GM08714 (cell line): ENCODE measurements around the gene MEPCE.
A peak's percentile ranks its signal among the peaks of the same experiment; 100 is the strongest.

Experiments
- H3K4me3 ChIP-seq: fragments of 200-500 bp; sonication (Bioruptor generic); 2 replicates; pipeline ENCODE4 v1.5.1; 2014; ENCODE audit warnings: mild to moderate bottlenecking, low read length, inconsistent platforms
- ZNF274 ChIP-seq: IDR thresholded peaks from 2 replicates; pipeline ENCODE4 v1.6.1; 2012; ENCODE audit warnings: mild to moderate bottlenecking, low read depth, low read length

Gene MEPCE

DNA sequence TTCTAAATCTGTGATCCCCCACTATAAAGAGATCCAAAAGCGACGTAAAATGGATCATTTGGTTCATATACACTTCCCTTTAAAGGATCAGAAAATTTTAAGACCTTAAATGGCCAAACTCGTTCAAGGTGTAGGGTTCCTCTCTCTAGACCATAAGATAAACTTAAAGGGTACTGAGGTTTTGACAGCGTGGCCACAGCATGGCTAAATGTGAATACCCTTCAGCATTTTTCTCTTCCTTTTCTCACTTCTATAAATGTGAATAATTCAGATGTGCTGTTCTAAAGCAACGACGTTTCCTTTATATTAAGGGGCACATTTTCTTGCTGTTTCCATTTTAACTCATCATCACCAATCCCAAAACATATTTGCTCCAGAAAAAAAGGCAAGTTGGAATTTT is 6.3 kb upstream of the MEPCE start:
- no peak for TF ChIP-seq ZNF274
- no peak overlapping the region for H3K4me3 ChIP-seq

DNA sequence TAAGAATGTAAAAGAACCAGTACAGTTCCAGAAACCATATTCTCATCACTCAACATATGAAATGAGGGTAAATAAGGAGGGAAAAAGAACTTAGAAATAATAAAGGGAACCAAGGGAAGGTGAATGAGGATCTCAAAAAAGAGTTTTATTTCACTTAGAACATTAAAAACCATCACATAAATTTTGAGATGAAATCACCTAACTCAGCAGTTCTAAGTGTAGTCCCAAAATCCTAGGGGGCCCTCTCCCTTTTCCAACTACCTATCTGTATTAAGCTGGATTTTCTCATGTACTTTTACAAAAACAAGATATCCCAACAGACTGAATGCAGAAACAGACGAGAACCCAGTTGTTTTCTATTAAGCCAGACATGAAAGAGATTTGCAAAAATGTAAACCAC is 4.3 kb upstream of the MEPCE start:
- TF ChIP-seq ZNF274, result no peak
- no peak overlapping the region for H3K4me3 ChIP-seq

DNA sequence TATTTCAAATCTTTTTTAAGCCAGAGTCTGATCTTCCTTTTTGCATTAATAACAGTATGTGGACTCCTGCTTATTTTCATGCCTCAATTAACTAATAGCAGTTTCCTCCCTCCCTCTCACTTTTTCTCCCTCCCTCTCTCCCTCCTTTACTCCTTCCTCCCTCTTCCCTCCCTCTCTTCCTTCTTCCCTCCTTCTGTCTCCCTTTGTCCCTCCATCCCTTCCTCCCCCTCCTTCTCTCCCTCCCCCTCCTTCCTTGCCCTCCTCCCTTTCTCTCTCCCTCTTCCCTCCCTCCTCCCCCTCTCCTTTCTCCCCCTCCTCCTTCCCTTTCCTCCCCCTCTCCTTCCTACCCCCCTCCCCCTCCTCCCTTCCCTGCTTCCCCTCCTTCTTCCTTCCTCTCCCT is 3.1 kb upstream of the MEPCE start:
- H3K4me3 ChIP-seq, result no peak overlapping the region
- no peak for TF ChIP-seq ZNF274

DNA sequence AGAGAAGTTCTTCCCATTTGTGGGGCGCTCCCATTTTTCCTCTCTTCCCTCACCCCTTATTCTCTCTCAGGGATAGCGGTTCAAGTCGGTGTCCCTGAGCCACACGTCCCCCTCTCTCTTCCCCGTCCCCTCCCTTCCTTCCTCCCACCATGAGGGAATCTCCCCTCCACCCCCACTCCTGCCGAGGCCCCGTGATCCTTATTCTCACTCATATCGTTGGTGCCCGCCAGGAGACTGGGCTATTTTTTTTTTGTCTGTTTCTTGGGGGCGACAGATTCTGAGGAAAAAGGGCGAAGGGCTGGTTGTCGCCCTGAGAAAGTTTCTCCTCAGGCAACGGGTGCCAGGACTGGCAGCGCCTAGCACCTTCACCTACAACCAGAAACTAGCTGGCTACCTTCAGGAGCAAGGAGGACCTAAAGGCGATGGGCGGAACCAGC is 1.9 kb upstream of the MEPCE start:
- no peak for TF ChIP-seq ZNF274
- peak overlapping the region; percentile 1; the same call in 1 of the 2 replicates for H3K4me3 ChIP-seq

DNA sequence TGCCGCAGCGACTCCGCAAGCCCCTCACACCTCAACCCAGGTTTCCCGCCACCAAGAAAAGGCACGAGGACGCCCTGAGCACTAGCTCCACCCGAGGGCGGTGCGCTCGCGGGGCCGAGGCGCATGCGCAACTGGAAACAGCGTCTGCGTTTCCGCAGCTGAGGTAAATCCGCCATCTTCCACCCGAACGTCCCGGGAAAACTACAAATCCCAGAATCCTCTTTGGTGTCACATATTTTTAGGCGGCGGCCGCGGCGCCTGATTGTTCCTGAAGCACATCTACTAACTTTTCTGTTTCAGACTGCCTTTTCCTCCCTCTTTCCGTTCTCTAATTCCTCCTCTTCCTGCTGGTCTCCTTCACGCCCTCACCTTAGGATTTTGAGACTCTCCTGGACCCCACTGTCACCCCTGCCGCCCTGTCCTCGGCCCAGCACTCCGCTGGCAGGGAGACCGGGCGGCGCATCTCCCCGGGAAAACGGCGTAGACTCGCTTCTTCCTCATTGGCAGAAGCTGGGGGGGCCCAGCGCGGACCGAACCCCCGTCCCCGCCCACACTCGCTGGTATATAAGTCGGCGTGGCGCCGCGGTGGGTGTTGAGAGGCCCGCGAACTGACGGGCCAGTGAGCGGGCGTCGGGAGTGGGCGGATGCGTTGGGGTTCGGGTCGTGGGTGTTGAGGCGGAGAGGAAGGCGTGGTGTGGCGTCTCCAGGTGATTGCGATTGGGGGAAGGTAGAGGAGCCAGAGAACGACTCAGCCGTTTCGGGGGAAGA is 1.2 kb upstream of the MEPCE start, which contains the start of gene ZCWPW1:
Gene ZCWPW1 (minus strand): TSS at position 505 of the 768 bp plus-strand sequence. CDS start 8,054 bp downstream, outside the sequence.
- H3K4me3 ChIP-seq, result peak within 1 kb of the TSS; percentile 71

DNA sequence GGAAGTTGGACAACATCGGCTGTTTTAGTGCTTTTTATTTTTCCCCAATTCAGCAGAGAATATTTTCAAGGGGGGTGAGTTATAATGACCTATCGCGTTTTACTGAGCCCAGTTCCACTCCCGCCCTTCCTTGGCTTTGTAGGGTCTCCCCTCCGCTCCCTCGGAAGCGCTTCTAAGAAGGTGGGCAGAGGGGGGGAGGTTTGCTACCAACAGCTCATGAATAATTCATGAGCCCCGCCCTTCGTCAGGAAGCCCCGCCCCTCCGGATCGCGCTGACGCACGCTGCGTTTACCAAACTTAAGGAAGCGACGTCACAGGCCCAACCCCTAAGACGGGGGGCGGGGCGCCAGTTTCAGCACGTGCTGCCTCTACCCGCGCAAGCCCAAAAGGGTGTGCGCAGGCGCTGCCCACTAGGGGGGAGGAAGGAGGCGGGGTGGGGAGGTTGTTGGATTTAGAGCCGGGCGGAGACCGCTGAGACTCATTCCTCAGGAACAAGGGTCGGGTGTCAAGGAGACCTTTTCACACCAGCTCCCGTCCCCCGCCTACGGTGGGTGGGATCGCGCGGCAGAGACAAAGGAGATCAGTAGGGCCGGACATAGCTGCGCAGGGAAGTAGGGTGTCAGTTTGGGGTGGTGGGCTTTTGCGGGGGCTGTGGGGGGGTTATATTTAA is 529 bp upstream of the MEPCE start:
- TF ChIP-seq ZNF274, result no peak
- peak overlapping the region; percentile 71 for H3K4me3 ChIP-seq

More for the DNA sequence above, 1.2 kb upstream of the MEPCE start, which contains the start of gene ZCWPW1:
- no peak for TF ChIP-seq ZNF274

DNA sequence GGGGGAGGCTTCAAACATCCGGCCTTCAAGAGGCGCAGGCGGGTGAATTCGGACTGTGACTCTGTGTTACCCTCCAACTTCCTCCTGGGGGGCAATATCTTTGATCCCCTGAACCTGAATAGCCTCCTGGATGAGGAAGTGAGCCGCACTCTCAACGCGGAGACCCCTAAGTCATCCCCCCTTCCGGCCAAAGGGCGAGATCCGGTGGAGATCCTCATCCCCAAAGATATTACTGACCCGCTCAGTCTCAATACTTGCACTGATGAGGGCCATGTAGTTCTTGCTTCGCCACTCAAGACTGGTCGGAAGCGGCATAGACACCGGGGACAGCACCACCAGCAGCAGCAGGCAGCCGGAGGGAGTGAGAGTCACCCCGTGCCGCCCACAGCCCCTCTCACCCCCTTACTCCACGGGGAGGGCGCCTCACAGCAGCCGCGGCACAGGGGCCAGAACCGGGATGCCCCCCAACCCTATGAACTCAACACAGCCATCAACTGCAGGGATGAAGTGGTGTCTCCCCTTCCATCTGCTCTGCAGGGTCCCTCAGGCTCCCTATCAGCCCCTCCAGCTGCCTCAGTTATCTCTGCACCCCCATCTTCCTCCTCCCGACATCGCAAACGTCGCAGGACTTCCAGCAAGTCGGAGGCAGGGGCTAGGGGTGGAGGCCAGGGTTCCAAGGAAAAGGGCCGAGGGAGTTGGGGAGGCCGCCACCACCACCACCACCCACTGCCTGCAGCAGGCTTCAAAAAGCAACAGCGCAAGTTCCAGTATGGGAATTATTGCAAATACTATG is 1.1 kb downstream of the MEPCE start:
- peak overlapping the region; percentile 71 for H3K4me3 ChIP-seq
- no peak for TF ChIP-seq ZNF274

DNA sequence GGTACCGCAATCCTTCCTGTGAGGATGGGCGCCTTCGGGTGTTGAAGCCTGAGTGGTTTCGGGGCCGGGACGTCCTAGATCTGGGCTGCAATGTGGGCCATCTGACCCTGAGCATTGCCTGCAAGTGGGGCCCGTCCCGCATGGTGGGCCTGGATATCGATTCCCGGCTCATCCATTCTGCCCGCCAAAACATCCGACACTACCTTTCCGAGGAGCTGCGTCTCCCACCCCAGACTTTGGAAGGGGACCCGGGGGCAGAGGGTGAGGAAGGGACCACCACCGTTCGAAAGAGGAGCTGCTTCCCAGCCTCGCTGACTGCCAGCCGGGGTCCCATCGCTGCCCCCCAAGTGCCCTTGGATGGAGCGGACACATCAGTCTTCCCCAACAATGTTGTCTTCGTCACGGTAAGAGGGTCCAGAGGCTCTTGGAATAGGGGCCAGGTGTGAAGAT is 1.7 kb downstream of the MEPCE start:
- no peak overlapping the region; the same call in 1 of the 2 replicates for H3K4me3 ChIP-seq
- no peak for TF ChIP-seq ZNF274

DNA sequence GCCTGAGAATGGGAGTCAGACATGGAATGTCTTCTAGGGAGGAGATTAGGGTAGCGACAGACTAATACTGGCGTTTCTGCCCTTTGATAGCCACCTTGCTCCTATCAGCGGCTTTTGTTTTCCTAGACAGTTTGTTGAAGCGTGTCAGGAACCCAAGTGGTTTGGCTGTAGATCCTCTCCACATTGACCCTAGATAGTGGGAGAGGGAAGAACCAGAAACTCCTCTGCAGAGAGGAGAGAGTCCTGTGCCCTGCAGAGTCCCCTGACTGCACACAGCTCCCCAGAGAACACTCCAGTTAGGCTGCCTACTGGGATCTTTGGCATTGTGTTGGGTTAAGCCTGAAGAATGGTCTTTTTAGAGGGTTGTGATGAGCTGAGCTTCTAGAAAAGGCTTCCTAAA is 2.4 kb downstream of the MEPCE start:
- no peak for TF ChIP-seq ZNF274
- no peak overlapping the region; the same call in 1 of the 2 replicates for H3K4me3 ChIP-seq

DNA sequence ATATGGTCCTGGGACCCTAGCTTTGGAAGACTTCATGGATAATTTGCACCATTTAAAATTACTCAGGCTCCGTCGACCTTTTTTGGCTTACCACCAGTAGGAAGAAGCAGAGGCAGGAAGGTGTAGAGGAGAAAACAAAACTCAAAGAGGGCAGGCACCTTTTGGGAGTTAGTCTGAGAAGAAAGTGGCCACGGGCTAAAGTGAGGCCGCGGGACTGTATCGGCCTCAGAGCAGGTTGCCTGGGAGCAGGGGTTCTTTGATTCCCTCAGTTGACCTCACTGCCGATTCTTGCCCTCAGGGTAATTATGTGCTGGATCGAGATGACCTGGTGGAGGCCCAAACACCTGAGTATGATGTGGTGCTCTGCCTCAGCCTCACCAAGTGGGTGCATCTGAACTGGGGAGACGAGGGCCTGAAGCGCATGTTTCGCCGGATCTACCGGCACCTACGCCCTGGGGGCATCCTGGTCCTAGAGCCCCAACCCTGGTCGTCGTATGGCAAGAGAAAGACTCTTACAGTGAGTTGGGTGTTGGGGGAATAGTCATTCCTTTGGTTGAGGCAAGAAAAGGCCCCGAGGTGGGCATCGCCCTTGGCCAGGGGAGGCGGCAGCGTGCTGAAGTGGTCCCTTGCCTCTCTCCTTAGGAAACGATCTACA is 3.1 kb downstream of the MEPCE start:
- no peak for TF ChIP-seq ZNF274
- H3K4me3 ChIP-seq, result no peak overlapping the region

DNA sequence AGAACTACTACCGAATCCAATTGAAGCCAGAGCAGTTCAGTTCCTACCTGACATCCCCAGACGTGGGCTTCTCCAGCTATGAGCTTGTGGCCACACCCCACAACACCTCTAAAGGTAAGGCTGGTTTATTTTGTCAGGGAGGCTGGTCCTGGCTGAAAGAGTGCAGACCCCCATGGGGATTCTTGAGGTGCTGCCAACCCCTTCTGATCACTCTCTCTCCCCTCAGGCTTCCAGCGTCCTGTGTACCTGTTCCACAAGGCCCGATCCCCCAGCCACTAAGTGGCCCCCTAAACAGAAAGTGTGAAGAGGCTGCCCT is 3.6 kb downstream of the MEPCE start:
- H3K4me3 ChIP-seq, result no peak overlapping the region
- TF ChIP-seq ZNF274, result no peak

DNA sequence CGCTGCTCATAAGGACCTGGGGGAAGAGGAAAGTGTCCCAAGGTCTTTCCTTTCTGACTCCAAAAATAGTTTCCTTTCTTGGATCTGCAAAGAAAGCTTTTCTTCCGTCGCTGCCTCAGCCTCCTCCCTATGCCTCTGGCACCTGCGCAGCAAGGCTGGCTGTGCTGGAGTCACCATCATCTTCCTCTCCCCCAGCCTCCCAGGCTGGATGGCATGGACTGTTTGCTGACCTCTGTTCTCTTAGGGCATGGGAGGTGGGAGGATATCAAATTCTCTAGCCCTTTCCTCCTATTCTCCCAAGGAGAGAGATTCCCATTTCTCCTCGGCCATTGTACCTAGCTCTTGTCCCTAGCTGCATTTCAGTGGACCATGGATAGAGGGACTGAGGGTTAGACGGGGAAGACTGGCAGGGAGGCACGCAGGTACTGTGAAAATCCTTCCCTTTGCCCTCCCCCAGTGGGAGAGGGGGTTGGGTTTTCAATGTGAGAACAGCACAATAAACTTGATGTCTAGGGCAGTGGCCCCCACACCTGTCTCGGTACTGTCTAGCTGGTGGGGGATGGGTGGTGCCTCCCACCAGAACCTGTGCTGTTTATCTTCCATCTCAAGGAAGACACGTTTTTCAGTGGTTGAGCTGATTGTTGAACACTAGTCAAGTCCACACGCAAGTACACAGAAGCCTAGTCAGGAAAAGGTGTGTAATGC is 4.1 kb downstream of the MEPCE start:
- no peak for TF ChIP-seq ZNF274
- no peak overlapping the region for H3K4me3 ChIP-seq

DNA sequence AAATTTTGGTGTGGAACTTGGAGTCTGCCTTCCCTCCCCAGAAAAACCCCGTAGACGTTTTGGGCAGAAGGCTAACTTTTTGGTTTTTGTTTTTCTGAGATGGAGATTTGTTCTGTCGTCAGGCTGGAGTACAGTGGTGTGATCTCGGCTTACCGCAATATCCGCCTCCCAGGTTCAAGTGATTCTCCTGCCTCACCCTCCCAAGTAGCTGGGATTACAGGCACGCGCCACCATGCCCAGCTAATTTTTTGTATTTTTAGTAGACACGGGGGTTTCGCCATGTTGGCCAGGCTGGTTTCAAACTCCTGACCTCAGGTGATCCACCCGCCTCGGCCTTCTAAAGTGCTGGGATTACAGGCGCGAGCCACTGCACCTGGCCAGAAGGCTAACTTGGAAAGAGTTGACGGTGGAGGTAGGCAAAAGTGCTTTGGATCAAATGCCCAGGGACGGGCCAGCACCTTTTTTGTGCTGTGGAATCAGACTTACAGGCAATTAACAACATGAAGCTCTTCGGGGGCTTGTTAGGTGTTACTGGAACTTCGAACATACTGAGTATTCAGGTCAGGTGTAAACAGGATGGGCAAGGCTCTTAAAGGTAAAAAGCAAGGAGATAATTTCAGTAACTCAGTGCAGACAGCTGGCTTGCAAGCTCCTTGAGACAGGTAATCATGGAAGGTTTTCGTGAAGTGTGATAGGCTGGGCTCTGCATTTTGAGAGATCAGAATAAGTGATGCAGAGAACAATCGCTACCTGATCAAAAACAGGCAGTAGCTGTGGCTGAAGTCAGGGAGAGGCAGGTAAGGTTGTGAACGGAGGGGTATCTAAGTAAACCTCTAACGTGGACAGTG is 4.9 kb downstream of the MEPCE start:
- no peak for TF ChIP-seq ZNF274
- peak overlapping the region; percentile 86 for H3K4me3 ChIP-seq
